Activated CD4-positive, alpha-beta T cell treated with anti-CD3 and anti-CD28 coated beads, Interleukin-2, Interleukin-6, amounts not matched to agents 100 ng/mL and 50 ng/mL, durations not matched to agents 16 hours and 8 hours (primary cell): ENCODE measurements around the gene PLA2G2F.
A peak's percentile ranks its signal among the peaks of the same experiment; 100 is the strongest.

Experiments
- DNase-seq: peaks from one replicate; pipeline ENCODE4 v3.0.0-alpha.2; 2020

The PLA2G2F gene, protein sequence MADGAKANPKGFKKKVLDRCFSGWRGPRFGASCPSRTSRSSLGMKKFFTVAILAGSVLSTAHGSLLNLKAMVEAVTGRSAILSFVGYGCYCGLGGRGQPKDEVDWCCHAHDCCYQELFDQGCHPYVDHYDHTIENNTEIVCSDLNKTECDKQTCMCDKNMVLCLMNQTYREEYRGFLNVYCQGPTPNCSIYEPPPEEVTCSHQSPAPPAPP

DNA sequence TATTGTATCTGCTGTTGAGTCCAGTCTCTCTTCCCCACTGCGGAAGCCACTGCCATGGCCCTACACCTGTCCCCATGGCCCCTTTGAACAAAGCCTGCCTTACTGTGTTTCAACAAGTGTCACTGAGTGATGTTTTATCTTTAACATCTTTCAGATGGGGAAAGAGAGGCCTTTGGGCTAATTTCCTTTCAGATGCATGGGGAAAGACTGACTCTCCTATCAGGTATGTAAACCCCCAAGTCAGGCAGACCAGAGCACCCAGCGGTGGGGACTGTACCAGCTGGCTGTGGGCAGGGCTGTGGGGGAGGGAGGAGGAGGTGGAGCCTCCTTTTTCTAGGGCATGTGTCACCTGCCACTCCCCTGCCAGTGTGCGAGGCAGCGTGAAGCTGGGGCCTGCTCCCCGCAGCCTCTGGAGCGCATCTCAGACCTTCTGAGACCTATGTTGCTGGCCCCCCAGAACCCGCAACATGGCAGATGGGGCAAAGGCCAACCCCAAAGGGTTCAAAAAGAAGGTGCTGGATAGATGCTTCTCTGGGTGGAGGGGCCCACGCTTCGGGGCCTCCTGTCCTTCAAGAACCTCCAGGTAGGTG lies at the start of gene PLA2G2F:
PLA2G2F (plus strand) TSS at position 363 of the 590 bp plus-strand sequence; CDS start at position 468, 105 bp downstream.
- no peak for DNase-seq

DNA sequence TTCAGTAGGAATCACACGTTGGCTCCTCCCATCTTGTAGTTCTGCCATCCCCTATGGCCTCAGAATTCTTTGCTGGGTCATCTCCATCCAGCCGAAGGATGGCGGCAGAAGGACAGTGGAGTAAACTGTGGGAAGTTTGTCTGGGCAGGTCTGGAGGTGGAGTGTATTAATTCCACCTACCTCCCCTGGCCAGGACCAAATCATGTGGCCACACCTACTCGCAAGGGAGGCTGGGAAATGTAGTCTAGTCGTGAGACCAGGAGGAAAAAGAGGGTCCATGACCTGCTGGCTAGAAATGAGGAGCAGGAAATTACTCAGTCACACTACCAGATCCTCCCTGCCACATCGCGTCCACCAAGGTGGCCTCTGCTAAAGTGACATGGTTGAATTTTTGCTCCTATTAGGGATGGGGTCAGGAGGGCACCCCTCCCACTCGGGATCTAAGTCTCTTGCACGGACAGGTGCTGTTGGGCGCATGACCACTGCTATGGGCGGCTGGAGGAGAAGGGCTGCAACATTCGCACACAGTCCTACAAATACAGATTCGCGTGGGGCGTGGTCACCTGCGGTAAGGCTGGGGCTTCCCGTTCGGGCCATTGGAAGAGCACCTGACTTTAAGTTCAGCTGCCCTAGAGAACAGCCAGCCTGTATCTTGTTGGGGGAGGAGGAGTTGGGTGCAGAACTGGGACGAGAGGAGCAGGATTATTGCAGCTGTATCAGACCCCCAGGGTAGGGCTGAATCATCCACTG lies 49.6 kb upstream of the PLA2G2F start:
- no peak for DNase-seq

DNA sequence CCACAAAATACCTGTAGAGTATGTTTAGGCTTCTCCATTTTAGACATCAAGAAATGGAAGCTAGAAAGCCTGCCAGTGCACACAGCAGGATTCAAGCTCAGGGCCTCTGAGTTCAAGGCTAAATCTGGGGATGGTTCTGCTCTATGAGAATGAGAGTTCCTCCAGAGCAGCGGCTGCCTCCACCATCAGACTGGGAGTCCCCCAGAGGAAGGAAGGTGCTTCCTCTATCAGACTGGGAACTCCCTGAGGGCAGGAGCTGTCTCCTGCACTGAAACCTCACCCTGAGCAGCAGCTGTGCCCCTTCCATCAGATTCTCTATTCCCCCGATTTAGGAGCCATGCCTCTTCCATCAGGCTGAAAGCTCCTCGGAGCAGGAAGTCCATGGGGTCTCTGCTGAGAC lies 49.0 kb upstream of the PLA2G2F start:
- no peak for DNase-seq

DNA sequence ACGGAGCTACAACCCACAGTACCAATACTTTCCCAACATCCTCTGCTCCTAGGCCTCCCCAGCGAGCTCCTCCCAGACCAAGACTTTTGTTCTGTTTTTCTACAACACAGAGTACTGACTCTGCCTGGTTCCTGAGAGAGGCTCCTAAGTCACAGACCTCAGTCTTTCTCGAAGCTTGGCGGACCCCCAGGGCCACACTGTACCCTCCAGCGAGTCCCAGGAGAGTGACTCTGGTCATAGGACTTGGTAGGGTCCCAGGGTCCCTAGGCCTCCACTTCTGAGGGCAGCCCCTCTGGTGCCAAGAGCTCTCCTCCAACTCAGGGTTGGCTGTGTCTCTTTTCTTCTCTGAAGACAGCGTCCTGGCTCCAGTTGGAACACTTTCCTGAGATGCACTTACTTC lies 48.5 kb upstream of the PLA2G2F start:
- DNase-seq: no peak

DNA sequence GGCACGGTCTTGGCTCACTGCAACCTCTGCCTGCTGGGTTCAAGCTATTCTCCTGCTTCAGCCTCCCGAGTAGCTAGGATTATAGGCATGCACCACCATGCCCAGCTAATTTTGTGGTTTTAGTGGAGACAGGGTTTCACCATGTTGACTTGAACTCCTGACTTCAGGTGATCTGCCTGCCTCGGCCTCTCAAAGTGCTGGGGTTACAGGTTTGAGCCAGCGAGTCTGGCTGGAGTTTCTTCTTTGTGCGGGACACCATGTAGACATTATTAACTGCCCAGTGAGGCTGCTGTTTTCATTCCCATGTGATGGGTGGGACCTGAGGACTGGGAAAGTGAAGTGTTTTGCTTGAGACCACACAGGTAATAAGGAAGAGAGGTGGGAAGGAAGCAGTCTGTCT lies 45.8 kb upstream of the PLA2G2F start:
- DNase-seq: no peak

DNA sequence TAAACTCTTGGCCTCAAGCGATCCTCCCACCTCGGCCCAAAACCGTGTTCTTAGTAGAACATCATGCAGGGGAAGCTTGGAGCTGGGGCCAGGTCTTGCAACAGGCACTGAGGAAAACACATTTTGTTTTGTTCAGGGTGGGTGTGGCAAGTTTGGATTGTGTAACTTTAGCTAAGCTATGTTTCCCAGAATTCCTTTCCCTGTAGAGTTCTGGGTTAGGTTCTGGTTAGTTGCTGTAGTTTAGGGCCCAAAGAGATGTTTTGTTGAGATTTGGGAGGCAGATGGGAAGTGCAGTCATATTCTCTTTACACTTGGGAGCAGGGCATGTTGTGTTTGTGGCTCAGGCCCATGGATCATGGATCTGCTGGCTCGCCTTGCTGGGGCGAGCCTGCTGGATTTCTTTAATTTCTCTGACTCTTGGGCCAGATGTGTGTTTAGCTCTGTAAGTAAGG lies 45.2 kb upstream of the PLA2G2F start:
- DNase-seq: no peak

DNA sequence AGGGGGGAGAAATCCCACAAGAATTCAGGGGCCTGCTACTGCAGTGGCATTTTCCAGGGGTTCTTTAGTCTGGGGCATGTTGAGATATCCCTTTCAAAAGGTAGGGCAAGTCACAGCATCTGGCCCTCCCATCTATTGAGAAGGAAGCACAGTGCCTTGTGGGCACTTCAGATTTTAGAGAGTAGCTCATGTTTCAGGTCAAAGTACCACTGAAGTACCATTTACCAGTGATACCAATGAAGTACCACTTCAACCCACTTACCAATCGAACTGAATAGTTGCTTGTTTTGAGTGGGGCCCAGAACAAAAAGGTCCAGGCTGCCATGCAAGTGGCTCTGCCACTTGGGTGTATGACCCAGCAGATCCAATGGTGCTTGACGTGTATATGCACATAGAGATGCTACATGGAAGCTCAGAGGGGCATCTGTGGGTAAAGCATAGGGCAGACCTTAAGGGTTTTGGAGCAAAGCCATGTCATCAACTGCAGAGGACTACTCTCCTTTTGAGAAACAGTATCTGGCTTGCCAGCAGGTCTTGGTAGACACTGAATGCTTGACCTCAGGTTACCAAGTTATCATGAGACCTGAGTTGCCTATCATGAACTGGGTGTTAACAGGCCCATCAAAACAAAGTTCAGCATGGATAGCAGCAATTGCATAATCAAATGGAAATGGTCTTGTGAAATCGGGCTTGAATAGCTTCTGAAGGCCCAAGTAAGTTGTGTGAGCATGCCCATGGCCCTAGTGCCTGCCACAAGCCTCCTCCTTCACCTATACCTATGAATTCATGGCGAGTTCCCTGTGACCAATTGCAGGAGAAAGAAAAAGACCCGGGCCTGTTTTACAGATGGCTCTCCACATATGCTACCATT lies 43.3 kb upstream of the PLA2G2F start:
- no peak for DNase-seq

DNA sequence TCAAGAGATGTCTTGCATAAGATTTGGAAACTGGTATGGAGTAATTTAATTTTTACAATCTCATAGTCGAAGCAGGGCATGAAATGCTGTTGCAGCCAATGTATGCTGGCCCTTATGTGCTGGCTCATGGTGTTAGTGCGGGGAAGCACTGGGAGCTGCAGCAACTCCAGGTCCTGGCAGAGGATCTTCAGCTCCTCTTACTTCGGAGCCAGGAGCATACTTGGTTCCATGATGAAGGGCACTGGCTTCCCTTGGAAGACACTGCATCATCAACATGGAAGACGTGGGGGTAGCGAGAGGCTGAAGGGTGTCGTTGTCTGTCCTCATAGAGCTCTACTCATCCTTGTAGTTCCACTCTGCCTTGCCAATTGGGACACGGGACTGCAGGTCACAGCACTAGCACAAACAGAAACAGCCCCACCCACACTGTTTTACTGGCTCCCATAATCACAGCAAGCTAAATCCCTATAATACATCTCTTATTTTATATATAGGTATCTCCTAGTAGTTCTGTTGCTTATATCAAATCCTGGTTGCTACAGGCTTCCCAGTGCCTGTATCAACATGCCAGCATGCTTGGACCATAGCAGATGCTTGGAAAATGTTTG lies 42.2 kb upstream of the PLA2G2F start:
- no peak for DNase-seq

DNA sequence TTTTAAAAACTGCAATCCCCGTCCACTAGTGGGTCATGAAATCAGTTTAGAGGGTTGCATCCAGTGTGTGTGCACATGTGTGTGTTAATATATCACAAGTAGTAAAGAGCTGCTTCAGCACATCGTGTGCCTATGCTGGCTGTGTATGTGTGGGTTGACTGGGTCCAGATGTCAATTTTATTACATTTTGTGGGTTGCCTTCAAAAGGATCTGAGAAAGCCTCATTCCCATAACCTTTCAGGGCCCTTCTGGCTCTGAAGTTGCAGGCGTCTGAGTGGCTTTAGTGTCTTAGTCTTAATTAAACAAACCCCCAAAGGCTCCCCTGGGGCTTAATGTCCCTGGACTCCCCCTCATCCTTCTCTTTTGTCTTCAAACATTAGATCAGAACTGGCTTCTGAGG lies 39.6 kb upstream of the PLA2G2F start:
- DNase-seq: no peak

DNA sequence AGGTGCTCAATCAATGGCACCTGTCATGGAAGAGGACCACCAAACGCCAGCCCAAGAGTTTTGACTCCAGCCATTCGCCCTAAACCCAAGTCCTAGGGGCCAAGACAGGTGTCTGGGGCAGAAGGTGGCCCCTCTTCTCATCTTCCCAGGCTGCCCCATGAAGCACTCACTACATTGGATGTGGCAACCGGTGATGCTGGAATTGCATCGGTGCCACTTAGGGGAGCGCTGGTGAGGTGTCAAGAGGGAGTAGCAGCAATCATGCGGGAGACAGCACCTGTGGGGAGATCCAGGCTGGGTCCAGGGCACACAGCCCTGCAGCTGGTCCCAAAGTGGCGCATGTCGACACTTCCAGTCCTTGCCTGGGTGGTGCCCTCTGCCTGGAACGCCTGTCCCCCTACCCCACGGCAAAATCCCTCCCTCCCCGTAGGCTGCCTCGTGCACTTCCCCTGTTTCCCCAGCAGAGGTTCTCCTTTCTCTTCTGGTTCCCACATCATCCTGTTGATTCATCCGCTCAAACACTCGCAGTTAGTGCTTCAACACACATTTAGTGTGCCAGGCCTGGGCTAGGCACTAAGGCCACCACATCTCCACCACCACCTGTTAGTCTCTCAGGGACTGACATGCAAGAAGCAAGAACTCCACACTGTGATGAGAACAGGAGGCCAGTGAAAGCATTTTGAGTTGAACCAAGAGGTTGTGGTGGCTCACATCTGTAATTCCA lies 38.3 kb upstream of the PLA2G2F start:
- peak; percentile 74 for DNase-seq

DNA sequence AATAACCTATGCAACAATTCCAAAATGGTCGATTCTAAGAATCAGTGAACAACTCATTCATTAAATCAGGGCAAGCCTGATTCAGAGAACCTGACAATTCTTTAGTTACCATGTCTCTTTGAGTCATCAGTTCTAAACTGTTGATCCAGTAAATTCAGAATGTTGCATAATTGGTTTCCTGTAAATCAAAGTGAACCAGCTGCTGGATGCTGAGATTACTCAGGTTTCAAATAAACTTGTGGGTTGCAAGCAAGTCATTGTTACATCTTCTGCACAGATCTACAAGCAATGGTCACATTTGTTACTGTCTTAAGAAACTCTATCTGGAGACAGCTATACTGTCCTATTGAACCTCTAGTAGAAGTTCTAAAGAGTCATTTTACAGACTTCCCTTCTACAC lies 36.2 kb upstream of the PLA2G2F start:
- DNase-seq: peak; percentile 76

DNA sequence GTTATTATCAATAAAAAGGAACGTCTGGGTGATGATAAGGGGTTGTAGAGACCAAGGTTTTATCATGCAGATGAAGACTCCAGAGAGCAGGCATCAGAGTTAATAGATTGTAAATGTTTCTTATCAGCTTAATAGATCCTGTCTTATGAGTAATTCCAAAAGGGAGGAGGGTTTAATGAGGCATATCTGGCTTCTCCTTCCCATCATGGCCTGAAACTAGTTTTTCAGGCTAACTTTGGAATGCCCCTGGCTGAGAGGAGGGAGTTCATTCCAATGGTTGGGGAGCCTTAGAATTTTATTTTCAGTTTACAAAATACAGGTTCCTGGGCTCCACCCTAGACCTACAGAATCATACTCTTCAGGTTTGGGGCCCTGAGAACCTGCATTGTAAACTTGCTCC lies 33.3 kb upstream of the PLA2G2F start:
- no peak for DNase-seq

DNA sequence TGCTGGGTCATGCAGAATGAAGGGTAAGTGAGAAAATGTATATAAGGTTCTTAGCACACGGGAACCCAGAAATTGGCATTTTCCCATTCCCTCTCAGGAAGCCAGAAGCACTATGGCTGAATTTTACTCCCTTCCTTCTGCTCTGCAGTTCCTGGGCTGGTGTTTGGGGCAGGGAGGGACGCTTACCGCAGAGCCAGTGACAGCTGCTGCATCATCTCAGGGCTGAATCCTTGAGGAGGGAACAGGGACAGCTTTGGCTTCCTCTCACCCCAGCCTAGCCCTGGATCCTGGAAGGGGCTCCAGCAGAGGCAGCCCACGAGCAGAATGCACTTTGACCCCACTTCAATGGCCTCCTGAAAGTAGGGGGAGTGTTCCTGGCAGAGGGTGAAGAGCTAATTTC lies 31.8 kb upstream of the PLA2G2F start:
- DNase-seq: no peak

DNA sequence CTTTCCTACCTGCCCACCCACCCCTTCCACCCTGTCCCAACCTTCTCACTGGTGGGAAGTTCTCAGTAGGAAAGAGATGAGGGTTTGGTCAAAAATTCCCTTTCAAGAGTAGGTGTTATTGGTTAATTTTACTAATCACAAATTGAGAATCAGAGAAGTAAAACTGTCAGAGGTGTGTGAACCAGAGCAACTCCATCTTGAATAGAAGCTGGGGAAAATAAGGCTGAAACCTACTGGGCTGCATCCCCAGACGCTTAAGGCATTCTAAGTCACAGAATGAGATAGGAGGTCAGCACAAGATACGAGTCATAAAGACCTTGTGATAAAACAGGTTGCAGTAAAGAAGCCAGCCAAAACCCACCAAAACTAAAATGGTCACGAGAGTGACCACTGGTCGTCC lies 31.3 kb upstream of the PLA2G2F start:
- DNase-seq: no peak

DNA sequence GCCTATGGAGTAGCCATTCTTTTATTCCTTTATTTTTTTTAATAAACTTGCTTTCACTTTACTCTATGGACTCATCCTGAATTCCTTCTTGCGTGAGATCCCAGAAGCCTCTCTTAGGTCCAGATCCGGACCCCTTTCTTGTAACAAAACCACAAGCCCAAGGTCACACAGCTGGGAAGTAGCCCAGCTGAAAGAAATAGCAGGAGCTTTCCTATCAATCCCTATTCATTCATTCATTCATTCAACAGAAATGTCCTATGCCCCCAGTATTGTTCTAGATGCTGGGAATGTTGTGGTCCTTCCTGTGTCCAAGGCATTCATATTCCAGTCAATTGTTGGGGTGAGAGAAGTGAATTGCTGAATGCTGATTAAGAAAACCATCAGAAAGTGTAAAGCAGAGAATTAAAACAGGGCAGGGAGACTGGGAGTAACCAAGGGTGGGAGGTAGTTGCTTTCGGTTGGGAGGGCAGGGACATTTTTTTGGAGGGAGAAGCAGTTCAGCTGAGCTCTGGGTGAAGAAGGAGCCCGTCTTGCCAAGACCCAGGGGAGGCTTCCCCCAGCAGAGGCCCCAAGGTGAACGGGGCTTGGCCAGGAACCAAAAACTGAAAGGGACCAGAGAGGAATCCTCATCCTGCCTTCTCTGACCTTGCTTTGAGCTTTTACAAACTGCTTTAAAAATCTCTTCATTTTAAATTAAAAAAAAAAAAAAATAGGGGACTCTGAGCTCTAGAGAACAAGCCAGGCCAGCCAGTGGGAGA lies 30.6 kb upstream of the PLA2G2F start:
- DNase-seq: no peak

DNA sequence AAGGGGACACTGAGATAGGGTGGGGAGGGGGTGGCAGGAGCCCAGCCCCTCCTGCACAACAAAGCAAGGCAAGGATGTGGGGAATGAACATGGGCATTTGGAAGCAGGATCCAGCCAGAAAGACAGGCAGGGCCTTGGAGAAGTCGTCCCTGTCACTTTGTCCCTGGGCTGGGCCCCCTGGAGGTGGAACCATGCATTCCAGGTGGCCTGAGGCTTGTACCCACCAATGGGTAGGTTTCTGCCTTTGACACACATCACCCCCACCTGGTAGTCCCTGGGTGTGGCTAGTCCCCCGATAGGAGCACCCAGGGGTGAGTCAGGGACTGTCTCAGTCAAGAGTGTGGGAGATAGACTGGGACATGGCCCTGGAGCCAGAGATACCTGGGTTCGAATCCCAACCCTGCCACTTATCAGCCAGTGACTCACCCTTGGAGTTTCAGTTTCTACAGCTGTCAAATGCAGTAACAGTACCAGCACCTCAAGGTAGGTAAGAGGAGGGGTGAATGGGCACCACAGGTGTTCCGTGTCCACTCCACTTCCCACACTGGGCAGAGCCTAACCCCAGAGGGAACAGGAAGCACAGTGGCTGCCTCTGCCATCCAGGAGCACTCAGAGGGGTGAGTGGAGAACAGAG lies 29.8 kb upstream of the PLA2G2F start:
- DNase-seq: no peak

DNA sequence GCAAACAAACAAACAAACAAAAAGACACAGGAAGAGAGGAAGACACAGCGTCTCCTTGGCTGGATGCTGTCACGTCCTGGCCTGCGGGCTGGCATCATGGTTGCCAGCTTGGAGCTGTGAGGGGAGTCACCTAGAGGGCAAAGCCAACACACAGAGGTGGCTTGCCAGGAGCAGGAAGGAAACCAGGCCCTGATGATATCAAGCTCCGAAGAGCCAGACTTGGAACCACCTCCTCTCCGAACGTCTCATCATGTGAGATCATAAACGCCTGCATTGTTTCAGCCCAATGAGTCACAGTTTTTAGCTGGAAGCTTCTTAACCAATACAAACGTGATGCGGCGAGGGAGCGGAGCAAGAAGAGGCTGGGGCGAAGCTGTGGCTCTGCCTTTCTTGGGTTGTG lies 28.4 kb upstream of the PLA2G2F start:
- no peak for DNase-seq

DNA sequence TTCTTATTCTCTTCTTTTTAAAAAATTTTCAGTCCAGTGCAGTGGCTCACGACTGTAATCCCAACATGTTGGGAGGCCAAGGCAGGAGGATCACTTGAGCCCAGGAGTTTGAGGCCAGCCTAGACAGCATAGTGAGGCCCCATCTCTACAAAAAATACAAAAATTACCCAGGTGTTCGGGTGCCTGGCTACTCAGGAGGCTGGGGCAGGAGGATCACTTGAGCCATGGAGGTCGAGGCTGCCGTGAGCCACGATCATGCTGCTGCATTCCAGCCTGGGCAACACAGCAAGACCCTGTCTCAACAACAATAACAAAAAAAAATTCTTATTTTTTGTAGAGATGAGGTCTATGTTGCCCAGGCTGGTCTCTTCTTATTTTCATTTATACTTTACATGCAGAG lies 27.7 kb upstream of the PLA2G2F start:
- DNase-seq: no peak

DNA sequence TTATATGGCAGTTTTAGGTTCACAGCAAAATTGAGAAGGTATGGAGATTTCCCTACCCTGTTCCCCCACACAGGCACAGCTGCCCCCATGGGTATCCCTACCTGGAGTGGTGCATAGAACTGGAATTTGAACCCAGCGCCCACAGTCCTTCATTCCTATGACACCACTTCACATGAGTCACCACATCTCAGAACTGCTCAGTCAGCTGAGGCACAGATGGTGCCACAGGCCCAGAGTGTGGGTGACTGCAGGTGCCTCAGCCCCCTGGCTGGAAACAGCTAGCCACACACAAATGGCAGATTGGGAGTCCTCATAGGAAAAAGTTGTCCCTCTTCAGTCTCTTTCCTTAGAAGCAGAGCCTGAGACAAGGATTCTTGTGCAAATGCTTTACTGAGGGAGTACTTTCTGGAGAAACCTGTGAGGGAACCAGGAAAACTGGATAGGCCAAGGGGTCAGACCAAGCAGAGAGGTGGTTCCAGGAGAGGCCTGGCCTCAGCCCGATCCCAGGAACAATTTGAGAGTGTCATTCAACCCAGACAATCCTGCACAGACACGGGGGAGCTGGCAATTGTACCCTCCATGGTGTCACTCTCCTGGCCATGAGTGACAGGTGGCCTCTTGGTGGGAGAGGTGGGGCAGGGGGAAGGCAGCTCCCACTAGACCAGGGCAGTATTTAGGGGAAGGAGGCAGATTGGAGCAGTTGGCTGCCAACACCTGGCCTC lies 26.7 kb upstream of the PLA2G2F start:
- no peak for DNase-seq

DNA sequence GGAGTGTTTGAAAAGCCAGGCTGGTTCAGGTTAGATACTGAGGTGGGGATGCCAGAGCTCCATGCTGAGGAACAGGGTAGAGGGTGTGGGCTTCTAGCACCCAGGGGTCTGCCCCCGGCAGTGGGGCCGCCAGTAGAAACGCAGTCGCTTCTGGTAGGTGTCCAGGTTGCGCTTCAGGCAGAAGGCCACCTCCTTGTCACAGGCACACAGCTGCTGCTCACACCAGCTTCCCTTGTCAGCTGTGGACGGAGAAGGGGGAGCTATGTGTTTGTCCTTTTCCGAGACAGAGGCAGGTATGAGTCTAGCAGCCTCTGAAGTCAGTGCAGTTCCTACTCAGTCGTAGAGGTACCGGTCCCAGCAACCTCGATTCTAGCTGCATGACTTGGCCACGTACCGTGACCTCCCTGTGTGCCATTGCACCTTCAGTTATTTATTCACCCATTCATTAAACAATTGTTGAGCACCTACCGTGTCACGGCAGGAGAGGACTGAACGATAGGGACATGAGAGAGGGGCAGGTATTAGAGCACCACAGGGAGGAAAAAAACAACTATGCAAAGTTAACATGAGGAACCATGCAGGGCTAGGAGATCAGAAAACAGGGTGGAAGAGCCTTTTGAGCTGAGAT lies 25.0 kb upstream of the PLA2G2F start:
- no peak for DNase-seq
